RWPE1 (cell line): ENCODE results near the gene NXNL1.

ENCODE experiments used
- CTCF ChIA-PET: fragments of 350-600 bp; sonication (Branson Sonifier 250); formaldehyde crosslinking; extraction: SDS; loops from one replicate; lab custom pipeline; 2021; lab: Yijun Ruan, JAX
- POLR2A ChIA-PET: fragments of 400-600 bp; formaldehyde crosslinking; extraction: SDS; loops from one replicate; lab custom pipeline; 2020; ENCODE audit warnings: antibody characterized with exemption; ENCODE audit not compliant: low non-redundant PET; lab: Yijun Ruan, JAX
- DNase-seq: peaks from one replicate; pipeline ENCODE4 v3.0.0; 2012; ENCODE audit warnings: low spot score
- H3K27ac ChIP-seq: fragments of 450-650 bp; 2 replicates; pipeline ENCODE4 v1.5.1; 2017
- TF ChIP-seq, protein P1 (sequence below): fragments of 450-650 bp; conservative IDR thresholded peaks from 2 replicates; pipeline ENCODE4 v1.5.1; 2017; ENCODE audit warnings: low read depth, mild to moderate bottlenecking

The NXNL1 gene

DNA sequence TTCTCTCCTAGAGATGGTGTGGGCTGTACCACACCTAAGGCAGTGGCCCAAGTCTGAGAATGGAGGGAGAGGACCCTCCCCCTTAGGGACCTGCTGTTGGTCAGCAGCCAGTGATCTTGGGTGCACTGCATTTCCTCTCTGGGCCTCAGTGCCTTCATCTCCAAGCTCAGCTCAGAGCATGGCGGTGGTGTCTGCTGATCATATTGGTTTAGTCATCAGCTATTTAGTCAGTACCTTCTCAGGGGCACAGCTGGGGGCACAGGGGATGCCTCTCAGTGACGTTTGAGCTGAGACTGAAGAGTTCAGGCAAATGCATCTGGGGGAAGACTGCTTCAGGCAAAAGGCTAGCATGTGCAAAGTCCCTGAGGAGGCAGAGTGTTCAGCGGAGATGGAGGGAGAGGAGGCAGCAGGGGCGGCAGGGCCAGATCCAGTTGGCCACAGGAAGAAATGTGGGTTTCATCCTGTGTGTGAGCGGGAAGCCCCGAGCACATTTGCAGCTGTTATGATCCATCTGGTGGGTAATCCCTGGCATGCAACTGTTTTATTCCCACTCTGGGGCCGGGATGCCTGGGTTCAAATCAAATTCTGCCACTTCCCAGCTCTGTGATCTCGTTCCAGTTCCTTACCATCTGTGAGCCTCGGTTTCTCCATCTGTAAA lies 35.0 kb upstream of the NXNL1 start:
- TF ChIP-seq, protein P1, sequence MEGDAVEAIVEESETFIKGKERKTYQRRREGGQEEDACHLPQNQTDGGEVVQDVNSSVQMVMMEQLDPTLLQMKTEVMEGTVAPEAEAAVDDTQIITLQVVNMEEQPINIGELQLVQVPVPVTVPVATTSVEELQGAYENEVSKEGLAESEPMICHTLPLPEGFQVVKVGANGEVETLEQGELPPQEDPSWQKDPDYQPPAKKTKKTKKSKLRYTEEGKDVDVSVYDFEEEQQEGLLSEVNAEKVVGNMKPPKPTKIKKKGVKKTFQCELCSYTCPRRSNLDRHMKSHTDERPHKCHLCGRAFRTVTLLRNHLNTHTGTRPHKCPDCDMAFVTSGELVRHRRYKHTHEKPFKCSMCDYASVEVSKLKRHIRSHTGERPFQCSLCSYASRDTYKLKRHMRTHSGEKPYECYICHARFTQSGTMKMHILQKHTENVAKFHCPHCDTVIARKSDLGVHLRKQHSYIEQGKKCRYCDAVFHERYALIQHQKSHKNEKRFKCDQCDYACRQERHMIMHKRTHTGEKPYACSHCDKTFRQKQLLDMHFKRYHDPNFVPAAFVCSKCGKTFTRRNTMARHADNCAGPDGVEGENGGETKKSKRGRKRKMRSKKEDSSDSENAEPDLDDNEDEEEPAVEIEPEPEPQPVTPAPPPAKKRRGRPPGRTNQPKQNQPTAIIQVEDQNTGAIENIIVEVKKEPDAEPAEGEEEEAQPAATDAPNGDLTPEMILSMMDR = no peak
- POLR2A ChIA-PET = no interaction called here
- CTCF ChIA-PET = interaction anchor here (0.6 to 1.6 kb wide), 23 partner anchors 8 to 737 kb away, joined by 3 to 12 read pairs (median 3); no protein-coding TSS in a partner anchor

DNA sequence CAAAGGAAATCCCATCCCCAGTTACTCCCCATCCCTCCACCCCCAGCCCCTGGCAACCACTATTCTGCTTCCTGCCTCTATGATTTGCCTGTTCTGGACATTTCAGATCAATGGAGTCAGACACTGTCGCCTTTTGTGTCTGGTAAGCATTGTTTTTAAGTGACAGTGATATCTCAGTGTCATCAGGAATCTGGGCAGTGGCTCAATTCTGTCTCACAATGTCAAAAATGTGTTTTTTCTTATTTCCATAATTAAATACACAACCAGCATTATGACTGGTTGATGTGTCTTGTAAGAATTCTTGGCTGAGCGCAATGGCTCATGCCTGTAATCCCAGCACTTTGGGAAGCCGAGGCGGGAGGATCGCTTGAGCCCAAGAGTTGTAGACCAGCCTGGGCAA lies 30.6 kb upstream of the NXNL1 start:
- 0 out of 2 replicates have a peak overlapping the region, but pooled peaks have one; percentile 23 for H3K27ac ChIP-seq
- ChIA-PET POLR2A (no interaction called here), CTCF (interaction anchor here (0.7 kb wide), 2 partner anchors 79 to 205 kb away, joined by 5 read pairs; no protein-coding TSS in a partner anchor)
- no peak for DNase-seq
- TF ChIP-seq, protein P1 = no peak

More for the DNA sequence above, 35.0 kb upstream of the NXNL1 start:
- no peak for DNase-seq
- peak overlapping the region; percentile 27 for H3K27ac ChIP-seq

DNA sequence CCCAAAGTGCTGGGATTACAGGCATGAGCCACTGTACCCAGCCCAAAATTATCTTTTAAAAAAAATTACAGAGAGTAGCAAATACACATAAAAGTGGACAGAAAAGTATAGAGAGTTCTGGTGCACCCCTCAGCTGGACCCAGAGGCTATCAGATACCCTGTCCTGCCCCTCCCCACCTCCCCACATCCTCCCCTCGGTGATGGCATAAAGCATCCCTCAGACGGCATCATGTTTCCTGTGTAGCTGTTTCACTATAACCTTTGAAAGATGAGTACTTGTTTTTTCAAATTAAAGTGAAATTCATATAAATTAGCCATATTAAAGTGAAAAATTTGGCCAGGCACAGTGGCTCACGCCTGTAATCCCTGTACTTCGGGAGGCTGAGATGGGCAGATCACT lies 29.7 kb upstream of the NXNL1 start:
- TF ChIP-seq, protein P1 = no peak
- CTCF ChIA-PET = interaction anchor here (0.7 kb wide), 1 partner anchor 116 kb away, joined by 4 read pairs; no protein-coding TSS in a partner anchor
- peak overlapping the region; percentile 29 for H3K27ac ChIP-seq
- POLR2A ChIA-PET = no interaction called here
- no peak for DNase-seq

DNA sequence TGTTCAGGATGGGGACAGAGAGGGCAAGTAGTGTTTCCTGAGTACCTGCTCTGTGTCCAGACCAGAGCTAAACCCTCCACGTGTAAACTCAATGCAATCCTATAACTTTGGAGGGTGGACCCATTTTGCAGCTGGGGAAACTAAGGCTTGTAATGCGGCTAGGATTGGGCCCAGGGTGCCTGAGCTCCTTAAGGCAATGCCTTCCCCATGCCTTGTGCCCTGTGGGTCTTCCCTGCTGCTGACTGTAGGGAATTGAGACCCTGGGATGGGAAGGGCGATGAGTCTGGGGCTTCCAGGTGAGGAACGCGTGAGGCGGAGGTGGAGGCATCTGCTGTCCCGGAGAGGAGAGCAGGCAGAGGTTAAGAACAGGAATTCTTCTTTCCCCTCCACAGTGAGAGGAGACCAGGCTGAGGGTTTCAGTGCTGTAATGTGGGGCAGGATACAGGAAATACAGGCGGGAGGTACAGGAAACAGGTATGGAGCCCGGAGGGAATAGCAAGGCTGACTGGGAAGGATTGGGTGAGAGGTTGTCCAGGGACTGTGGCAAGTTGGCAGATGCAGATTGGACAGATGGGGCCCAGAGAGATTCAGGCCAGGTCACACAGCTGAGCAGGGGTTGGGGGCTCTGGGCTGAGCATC lies 28.8 kb upstream of the NXNL1 start:
- peak overlapping the region; percentile 29 for H3K27ac ChIP-seq
- CTCF ChIA-PET = no interaction called here
- POLR2A ChIA-PET = no interaction called here
- TF ChIP-seq, protein P1 = no peak
- DNase-seq = no peak

DNA sequence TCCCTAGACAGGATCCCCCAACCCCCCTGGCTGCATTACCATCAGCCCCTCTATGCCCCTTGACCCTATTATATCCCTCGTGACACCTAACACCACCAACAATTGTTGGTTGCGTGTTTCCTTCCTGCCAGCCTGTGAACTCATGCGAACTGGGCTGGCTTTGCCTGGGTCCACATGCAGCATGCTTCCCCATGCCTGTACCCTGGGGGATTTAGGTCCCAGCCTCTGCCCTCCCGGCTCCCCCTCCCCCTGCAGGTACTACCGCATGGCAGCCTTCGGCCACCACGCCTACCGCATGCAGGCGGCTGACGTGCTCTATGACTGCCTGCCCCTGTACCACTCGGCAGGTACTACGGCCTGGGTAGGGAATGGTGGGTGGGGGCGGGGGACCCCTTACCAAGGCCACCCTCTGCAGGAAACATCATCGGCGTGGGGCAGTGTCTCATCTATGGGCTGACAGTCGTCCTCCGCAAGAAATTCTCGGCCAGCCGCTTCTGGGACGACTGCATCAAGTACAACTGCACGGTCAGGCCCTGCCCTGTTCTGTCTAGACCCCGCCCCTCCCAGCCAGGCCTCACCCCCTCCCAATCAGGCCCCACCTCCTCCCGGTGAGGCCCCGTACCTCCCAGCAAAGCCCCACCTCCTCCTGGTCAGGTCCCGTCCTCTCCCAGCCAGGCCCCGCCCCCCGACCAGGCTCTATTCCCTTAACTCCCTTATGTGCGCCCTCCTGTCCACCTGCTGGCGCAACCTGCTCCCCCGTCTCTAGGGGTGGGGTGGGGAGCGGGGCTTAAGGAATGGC lies 28.1 kb upstream of the NXNL1 start:
- DNase-seq = peak; percentile 55
- CTCF ChIA-PET = interaction anchor here (1.2 kb wide), 1 partner anchor 7 kb away, joined by 12 read pairs; no protein-coding TSS in a partner anchor

More for the DNA sequence above, 28.1 kb upstream of the NXNL1 start:
- peak overlapping the region; percentile 29 for H3K27ac ChIP-seq
- TF ChIP-seq, protein P1 = no peak
- POLR2A ChIA-PET = no interaction called here
